ENCODE data around the gene ADGRB3. TPM values are rescaled to one million over a fixed set of nuclear protein-coding genes. Genes with fewer than 3 reads are reported as not detected.

Gene ADGRB3
- total RNA-seq, 3 donors from 2014 or later = 0.43 to 7.8 (median 0.72) TPM

DNA sequence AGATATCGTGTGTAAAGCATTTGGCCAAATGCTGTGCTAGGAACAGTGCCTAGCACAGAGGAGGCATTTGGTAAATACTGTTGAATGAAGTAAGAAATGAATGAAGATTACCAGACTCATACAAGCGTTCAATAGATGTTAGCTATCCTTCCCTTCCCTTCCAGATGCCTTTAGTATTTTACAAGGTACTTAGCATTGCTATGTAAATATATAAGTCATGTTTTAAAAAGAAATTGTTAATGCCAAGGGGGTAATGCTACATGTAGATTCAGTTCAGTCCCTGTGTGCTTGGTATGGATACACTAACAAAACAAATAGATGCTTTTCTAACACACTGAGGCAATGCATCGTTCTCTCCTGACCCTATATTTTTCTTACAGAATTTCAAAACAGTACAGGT, 407.2 kb downstream of the ADGRB3 start:
- DNase-seq (no peak), ATAC-seq (no peak)
- Histone ChIP-seq H3K9me3 (no peaks in the 10 kb centered on the region), H3K4me3 (no peak overlapping the region), H3K36me3 (ENCODE audit: low read depth) (no peaks in the 10 kb centered on the region), H3K4me1 (ENCODE audit: low read depth) (no peaks in the 10 kb centered on the region)
- TF ChIP-seq, protein P1, sequence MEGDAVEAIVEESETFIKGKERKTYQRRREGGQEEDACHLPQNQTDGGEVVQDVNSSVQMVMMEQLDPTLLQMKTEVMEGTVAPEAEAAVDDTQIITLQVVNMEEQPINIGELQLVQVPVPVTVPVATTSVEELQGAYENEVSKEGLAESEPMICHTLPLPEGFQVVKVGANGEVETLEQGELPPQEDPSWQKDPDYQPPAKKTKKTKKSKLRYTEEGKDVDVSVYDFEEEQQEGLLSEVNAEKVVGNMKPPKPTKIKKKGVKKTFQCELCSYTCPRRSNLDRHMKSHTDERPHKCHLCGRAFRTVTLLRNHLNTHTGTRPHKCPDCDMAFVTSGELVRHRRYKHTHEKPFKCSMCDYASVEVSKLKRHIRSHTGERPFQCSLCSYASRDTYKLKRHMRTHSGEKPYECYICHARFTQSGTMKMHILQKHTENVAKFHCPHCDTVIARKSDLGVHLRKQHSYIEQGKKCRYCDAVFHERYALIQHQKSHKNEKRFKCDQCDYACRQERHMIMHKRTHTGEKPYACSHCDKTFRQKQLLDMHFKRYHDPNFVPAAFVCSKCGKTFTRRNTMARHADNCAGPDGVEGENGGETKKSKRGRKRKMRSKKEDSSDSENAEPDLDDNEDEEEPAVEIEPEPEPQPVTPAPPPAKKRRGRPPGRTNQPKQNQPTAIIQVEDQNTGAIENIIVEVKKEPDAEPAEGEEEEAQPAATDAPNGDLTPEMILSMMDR (IDR thresholded peaks at IDR 0.05) = no peak
- intact Hi-C loops (cut with DNase I, micrococcal nuclease) = no loop called here

GRCh38 chr6:69044534-69044933, 409.5 kb downstream of the ADGRB3 start:
- Histone ChIP-seq H3K4me1 (ENCODE audit: low read depth) (no peaks in the 10 kb centered on the region), H3K4me3 (no peak overlapping the region), H3K9me3 (no peaks in the 10 kb centered on the region), H3K36me3 (ENCODE audit: low read depth) (no peaks in the 10 kb centered on the region)
- ATAC-seq (no peak), DNase-seq (no peak)
- intact Hi-C loops (cut with DNase I, micrococcal nuclease) = no loop called here
- TF ChIP-seq, protein P1 (IDR thresholded peaks at IDR 0.05) = no peak

DNA sequence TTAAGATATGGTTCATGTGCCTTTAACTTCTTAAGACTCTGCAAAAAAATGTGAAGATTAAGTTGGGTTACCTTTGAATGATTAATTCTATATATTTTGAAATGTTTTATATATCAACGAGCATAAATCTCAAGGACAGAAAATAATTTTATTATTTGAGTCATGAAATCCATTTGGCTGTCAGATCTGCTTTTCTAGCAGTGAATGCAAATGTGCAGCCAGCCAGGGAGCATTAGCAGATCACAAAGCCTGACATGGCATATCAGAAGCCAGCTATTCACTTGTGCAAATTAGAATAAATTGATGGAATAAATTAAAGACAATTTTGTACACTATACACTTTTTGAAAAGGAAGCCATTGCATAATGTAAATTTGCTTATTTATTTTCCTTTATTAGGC, 424.3 kb downstream of the ADGRB3 start:
- intact Hi-C loops (cut with DNase I, micrococcal nuclease) = no loop called here
- H3K9me3 ChIP-seq = no peaks in the 10 kb centered on the region
- no peaks in the 10 kb centered on the region for H3K36me3 ChIP-seq (ENCODE audit: low read depth)
- DNase-seq = no peak
- no peak for ATAC-seq
- no peaks in the 10 kb centered on the region for H3K4me1 ChIP-seq (ENCODE audit: low read depth)
- TF ChIP-seq, protein P1 (IDR thresholded peaks at IDR 0.05) = no peak
- no peak overlapping the region for H3K4me3 ChIP-seq

DNA sequence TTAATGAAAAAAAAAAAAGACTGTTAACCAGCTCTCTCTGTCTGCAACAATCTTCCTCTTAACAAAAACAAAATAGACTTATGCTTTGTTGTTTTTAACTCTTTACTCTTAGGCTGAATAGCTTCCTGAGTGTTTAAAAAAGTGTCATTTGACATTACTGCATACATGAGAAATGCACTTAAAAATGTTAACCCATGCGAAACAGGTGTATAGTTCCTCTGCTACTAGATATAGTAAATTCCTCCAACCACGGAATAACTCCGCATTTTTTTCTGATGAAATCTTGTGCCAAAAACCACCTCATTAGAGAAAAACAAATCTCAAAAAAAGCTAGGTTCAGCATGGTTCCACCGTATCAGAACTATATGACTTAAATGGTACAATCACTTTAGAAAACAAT, 426.0 kb downstream of the ADGRB3 start:
- Histone ChIP-seq H3K36me3 (ENCODE audit: low read depth) (no peaks in the 10 kb centered on the region), H3K4me3 (no peak overlapping the region), H3K4me1 (ENCODE audit: low read depth) (no peaks in the 10 kb centered on the region), H3K9me3 (no peaks in the 10 kb centered on the region)
- no peak for ATAC-seq
- TF ChIP-seq, protein P1 (IDR thresholded peaks at IDR 0.05) = no peak
- intact Hi-C loops (cut with DNase I, micrococcal nuclease) = no loop called here
- no peak for DNase-seq

DNA sequence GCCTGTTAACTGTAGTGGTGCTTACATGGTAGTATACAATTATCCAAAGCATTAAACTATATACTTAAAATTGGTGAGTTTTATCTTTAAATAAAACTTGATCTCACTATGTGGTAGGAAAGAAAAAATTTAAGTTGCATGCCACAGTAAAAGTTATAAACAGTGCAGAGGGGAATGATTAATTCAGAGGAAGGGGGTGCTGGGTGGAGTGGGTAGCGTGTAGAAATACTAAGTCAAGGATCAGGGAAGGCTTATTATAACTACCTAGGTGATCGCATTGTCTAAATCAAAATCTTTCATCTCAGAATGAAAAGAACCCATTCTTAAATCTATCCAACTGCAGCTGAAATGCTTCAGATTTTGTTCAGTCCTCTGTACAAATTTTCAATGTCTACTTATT, 428.3 kb downstream of the ADGRB3 start:
- intact Hi-C loops (cut with DNase I, micrococcal nuclease) = no loop called here
- no peaks in the 10 kb centered on the region for H3K36me3 ChIP-seq (ENCODE audit: low read depth)
- no peak overlapping the region for H3K4me3 ChIP-seq
- DNase-seq = no peak
- ATAC-seq = no peak
- TF ChIP-seq, protein P1 (IDR thresholded peaks at IDR 0.05) = no peak
- no peaks in the 10 kb centered on the region for H3K4me1 ChIP-seq (ENCODE audit: low read depth)
- no peaks in the 10 kb centered on the region for H3K9me3 ChIP-seq

- intact Hi-C loops (cut with DNase I, micrococcal nuclease) = no loop called here
- no peaks in the 10 kb centered on the region for H3K36me3 ChIP-seq (ENCODE audit: low read depth)
- TF ChIP-seq, protein P1 (IDR thresholded peaks at IDR 0.05) = no peak
- no peak overlapping the region for H3K4me3 ChIP-seq
- no peaks in the 10 kb centered on the region for H3K9me3 ChIP-seq
- no peaks in the 10 kb centered on the region for H3K4me1 ChIP-seq (ENCODE audit: low read depth)
- no peak for ATAC-seq
- no peak for DNase-seq
Observed at GRCh38 chr6:69064226-69064625, 429.1 kb downstream of the ADGRB3 start.

Data from mucosa of descending colon (tissue), 3 donors.